Stomach (tissue), 9 donors: ENCODE measurements around the gene SH3RF3. TPM values are rescaled to one million over a fixed set of nuclear protein-coding genes. Genes with fewer than 3 reads are reported as not detected.

Experiments used
- DNase-seq, 2 donors: peaks; one replicate each; pipeline versions ENCODE4 v3.0.0 to v3.0.0-alpha.2; 2013 to 2019
- H3K27ac ChIP-seq, 5 donors: fragments of 200-600 bp in 4 of 5; sonication (generic) in 4 of 5; one replicate each; pipeline ENCODE4 v1.5.1; 2013 to 2019; ENCODE audit warnings: mild to moderate bottlenecking in 1 of 5, moderate library complexity in 1 of 5
- H3K27me3 ChIP-seq, 3 donors: fragments of 200-600 bp; sonication (generic); one replicate each; pipeline ENCODE4 v1.5.1; 2017 to 2019; ENCODE audit warnings: mixed run types in 1 of 3
- H3K36me3 ChIP-seq, 4 donors: fragments of 200-600 bp; sonication (generic); 1 replicate in 3 of 4; 2 replicates in 1 of 4; pipeline ENCODE4 v1.5.1; 2016 to 2019
- H3K4me1 ChIP-seq, 4 donors: fragments of 200-600 bp; sonication (generic); one replicate each; pipeline ENCODE4 v1.5.1; 2016 to 2019
- H3K4me3 ChIP-seq, 4 donors: fragments of 200-600 bp; sonication (generic) in 3 of 4; one replicate each; pipeline ENCODE4 v1.5.1; 2016 to 2019; ENCODE audit warnings: mild to moderate bottlenecking in 1 of 4
- H3K9me3 ChIP-seq, 4 donors: fragments of 200-600 bp; sonication (generic); one replicate each; pipeline ENCODE4 v1.5.1; 2016 to 2019
- CTCF ChIP-seq, 7 experiments: fragments of 450-650 bp in 4 of 7; fragments of 200-600 bp in 3 of 7; sonication (generic) in 3 of 7; IDR thresholded peaks; one replicate each; pipeline ENCODE4 v1.5.1; 2016 to 2019; ENCODE audit warnings: antibody characterized with exemption in 7 of 7, control low read depth in 2 of 7, mild to moderate bottlenecking in 1 of 7
- EP300 ChIP-seq: sonication (generic); formaldehyde crosslinking; IDR thresholded peaks from one replicate; pipeline ENCODE4 v1.6.1; 2017; ENCODE audit warnings: antibody characterized with exemption
- POLR2A ChIP-seq, 4 donors: fragments of 450-650 bp; IDR thresholded peaks; one replicate each; pipeline ENCODE4 v1.6.1; 2016; ENCODE audit warnings: antibody characterized with exemption in 4 of 4, control low read depth in 2 of 4, mild to moderate bottlenecking in 1 of 4, moderate library complexity in 1 of 4
- POLR2AphosphoS5 ChIP-seq, 3 donors: sonication (generic); formaldehyde crosslinking; IDR thresholded peaks; one replicate each; pipeline ENCODE4 v1.6.1; 2016; ENCODE audit warnings: antibody characterized with exemption in 3 of 3
- WGBS, 5 donors: extraction: QIAGEN DNeasy Blood & Tissue Kit in 3 of 5; methylation state at CpG; one replicate each; pipeline versions ENCODE4 v1.1.5 to v1.1.7; 2013 to 2018; 5-methylcytosine and 5-hydroxymethylcytosine counted together
- intact Hi-C: fragments of 100-400 bp; cut with DNase I; formaldehyde crosslinking; loops from one replicate; pipeline ENCODE4 v1.15.1; 2023; ENCODE audit warnings: low total_unique reads
- polyA plus RNA-seq, 3 donors: library from polyadenylated mRNA; stranded (reverse); fragments of 200-250 nt; gene quantifications; one replicate each; pipeline ENCODE4 v1.2.3, GENCODE V29; 2013
- total RNA-seq, 5 donors: library from RNA; depleted of rRNA; stranded (reverse); fragments of >200 nt; gene quantifications; one replicate each; pipeline versions ENCODE4 v1.1.0 to v1.2.3, GENCODE V29; 2014 to 2016
- donor health status: healthy with polysubstance abuse.
- donor health status: Bipolar disorder and iron deficiency.
- donor health status: healthy.

The SH3RF3 gene
- total and polyA plus RNA-seq, 8 donors, result 0.87 to 11.1 (median 4.4) TPM

- H3K36me3 ChIP-seq, result no peaks in the 10 kb centered on the region
- H3K27ac ChIP-seq, result no peak overlapping the region
- H3K27me3 ChIP-seq, result no peaks in the 10 kb centered on the region
- H3K4me3 ChIP-seq, result no peak overlapping the region
- intact Hi-C loops, result no loop called here
- no peaks in the 10 kb centered on the region for H3K9me3 ChIP-seq
- no peak for TF ChIP-seq POLR2AphosphoS5 (IDR thresholded peaks at IDR 0.05)
- no peak for TF ChIP-seq EP300
- no peak for TF ChIP-seq CTCF (IDR thresholded peaks at IDR 0.05)
- TF ChIP-seq POLR2A (IDR thresholded peaks at IDR 0.05), result no peak
- no peak for DNase-seq
- WGBS, 5 donors, result 93 to 98% (median 95%) methylated on average over 8 to 9 of the region's 9 CpGs
- H3K4me1 ChIP-seq, result peaks cover 5 to 28% (median 17%) of the 10 kb centered on the region in 4 donors
Observed at GRCh38 chr2:109332880-109333279, 203.9 kb downstream of the SH3RF3 start.

- 68 to 79% (median 75%) methylated on average over 7 of the region's 7 CpGs for WGBS, 5 donors
- Histone ChIP-seq H3K4me3 (no peak overlapping the region), H3K36me3 (no peaks in the 10 kb centered on the region), H3K9me3 (no peaks in the 10 kb centered on the region), H3K27me3 (no peaks in the 10 kb centered on the region), H3K4me1 (peaks cover 5 to 28% (median 17%) of the 10 kb centered on the region in 4 donors), H3K27ac (no peak overlapping the region)
- TF ChIP-seq POLR2AphosphoS5 (IDR thresholded peaks at IDR 0.05) (no peak), POLR2A (IDR thresholded peaks at IDR 0.05) (no peak), CTCF (IDR thresholded peaks at IDR 0.05) (peak in 2 of 7 experiments; percentile 16 to 19), EP300 (no peak)
- intact Hi-C loops, result no loop called here
- DNase-seq, result no peak
Observed at GRCh38 chr2:109333414-109334210, 204.6 kb downstream of the SH3RF3 start.

DNA sequence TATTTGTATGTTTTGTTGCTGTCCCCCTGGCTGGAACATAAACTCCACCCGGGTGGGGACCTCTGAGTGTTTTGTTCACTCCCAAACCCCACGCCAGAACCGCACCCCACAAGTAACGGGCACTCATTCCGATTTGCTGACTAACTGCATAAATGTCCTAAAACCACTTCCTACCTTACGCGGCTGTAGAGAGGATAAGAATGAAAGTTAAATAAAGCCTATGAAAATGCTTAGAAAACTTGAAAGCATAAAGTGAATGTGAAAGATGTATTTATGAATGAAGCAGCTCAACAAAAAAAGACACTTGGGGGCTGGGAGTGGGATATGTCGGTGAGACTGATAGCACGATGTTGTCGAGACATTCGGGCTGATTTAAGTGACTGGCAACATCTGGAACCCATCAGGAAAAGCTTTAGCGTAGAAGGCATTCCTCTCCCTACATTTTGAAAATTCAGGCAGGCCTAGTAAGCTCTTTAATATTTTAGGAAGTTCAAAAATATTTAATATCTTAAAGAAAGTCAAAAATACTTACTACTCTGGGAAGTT lies 206.7 kb downstream of the SH3RF3 start:
- Histone ChIP-seq H3K9me3 (no peaks in the 10 kb centered on the region), H3K4me3 (no peak overlapping the region), H3K27me3 (no peaks in the 10 kb centered on the region), H3K27ac (peak overlapping the region in 1 of 5 donors; percentile 17), H3K36me3 (no peaks in the 10 kb centered on the region), H3K4me1 (peaks cover 5 to 27% (median 17%) of the 10 kb centered on the region in 4 donors)
- 52 to 62% (median 56%) methylated on average over 12 of the region's 12 CpGs for WGBS, 5 donors
- TF ChIP-seq CTCF (IDR thresholded peaks at IDR 0.05), result no peak
- no peak for TF ChIP-seq POLR2A (IDR thresholded peaks at IDR 0.05)
- TF ChIP-seq POLR2AphosphoS5 (IDR thresholded peaks at IDR 0.05), result no peak
- no peak for TF ChIP-seq EP300
- no peak for DNase-seq
- intact Hi-C loops, result no loop called here

DNA sequence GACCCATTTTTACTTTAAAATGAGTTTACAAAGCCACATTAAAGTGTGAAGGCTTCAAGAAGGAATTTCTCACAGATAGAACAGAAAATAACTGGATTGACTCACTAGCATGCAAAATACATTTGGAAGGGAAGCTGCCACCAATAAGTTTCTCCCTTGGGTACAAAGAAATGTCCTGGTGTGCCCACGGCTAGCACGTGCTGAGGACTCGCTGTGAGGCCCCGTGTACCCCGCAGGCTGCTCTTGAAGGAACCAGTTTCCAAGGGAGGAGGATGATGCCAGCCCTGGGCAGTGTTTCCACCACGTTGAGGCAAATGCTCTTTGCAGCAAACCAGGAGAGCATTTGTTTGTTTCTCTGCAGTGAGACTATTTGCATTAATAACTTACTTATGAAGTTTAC lies 207.3 kb downstream of the SH3RF3 start:
- H3K4me3 ChIP-seq, result no peak overlapping the region
- H3K36me3 ChIP-seq, result no peaks in the 10 kb centered on the region
- no peak for TF ChIP-seq CTCF (IDR thresholded peaks at IDR 0.05)
- no peak for TF ChIP-seq POLR2A (IDR thresholded peaks at IDR 0.05)
- TF ChIP-seq POLR2AphosphoS5 (IDR thresholded peaks at IDR 0.05), result no peak
- TF ChIP-seq EP300, result no peak
- peak overlapping the region in 1 of 5 donors; percentile 17 for H3K27ac ChIP-seq
- H3K27me3 ChIP-seq, result no peaks in the 10 kb centered on the region
- no peaks in the 10 kb centered on the region for H3K9me3 ChIP-seq
- peaks cover 5 to 21% (median 17%) of the 10 kb centered on the region in 4 donors for H3K4me1 ChIP-seq
- 38 to 61% (median 59%) methylated on average over 6 of the region's 6 CpGs for WGBS, 5 donors
- intact Hi-C loops, result no loop called here
- DNase-seq, result no peak
